ENCODE measurements around the gene RNF14.

Gene RNF14

GRCh38 chr5:142012792-142013388, 44.0 kb downstream of the RNF14 start, which contains the start of gene GNPDA1 (continued):
- no peak for TF ChIP-seq ZNF157 (tag by site-specific recombination; IDR thresholded peaks at IDR 0.05)
- TF ChIP-seq ZBTB6 (tag by site-specific recombination; IDR thresholded peaks at IDR 0.05), result no peak
- no peak for TF ChIP-seq OSR2 (tag by site-specific recombination; IDR thresholded peaks at IDR 0.05)
- no peak for TF ChIP-seq ZNF37A (tag by site-specific recombination; IDR thresholded peaks at IDR 0.05)
- TF ChIP-seq ZNF112 (tag by site-specific recombination; IDR thresholded peaks at IDR 0.05), result no peak
- no peak for TF ChIP-seq HOXC10 (CRISPR knock-in tag; IDR thresholded peaks at IDR 0.05)
- no peak for TF ChIP-seq ZNF645 (tag by site-specific recombination; IDR thresholded peaks at IDR 0.05)
- no peak for TF ChIP-seq ZNF121 (tag by site-specific recombination; IDR thresholded peaks at IDR 0.05)
- no peak for TF ChIP-seq ZNF302 (tag by site-specific recombination; IDR thresholded peaks at IDR 0.05; ENCODE audit: low read depth)
- peak; percentile 84 for TF ChIP-seq ZBTB11 (tag by site-specific recombination; conservative IDR thresholded peaks at IDR 0.05; ENCODE audit: low read depth)
- TF ChIP-seq ZNF561 (tag by site-specific recombination; IDR thresholded peaks at IDR 0.05; ENCODE audit: borderline replicate concordance), result no peak
- peak; percentile 87 for TF ChIP-seq PATZ1 (tag by site-specific recombination; IDR thresholded peaks at IDR 0.05)
- no peak for TF ChIP-seq ZNF175 (tag by site-specific recombination; IDR thresholded peaks at IDR 0.05)
- no peak for TF ChIP-seq ZNF274 (IDR thresholded peaks at IDR 0.05; ENCODE audit: low read length)
- TF ChIP-seq ZNF274 (tag by site-specific recombination; IDR thresholded peaks at IDR 0.05; ENCODE audit: borderline replicate concordance), result no peak
- TF ChIP-seq ZNF558 (tag by site-specific recombination; IDR thresholded peaks at IDR 0.05), result no peak
- no peak for TF ChIP-seq ZNF585B (tag by site-specific recombination; IDR thresholded peaks at IDR 0.05)
- no peak for TF ChIP-seq ZNF449 (tag by site-specific recombination; IDR thresholded peaks at IDR 0.05)
- no peak for TF ChIP-seq ZNF398 (tag by site-specific recombination; IDR thresholded peaks at IDR 0.05)
- TF ChIP-seq ZNF248 (tag by site-specific recombination; IDR thresholded peaks at IDR 0.05), result no peak
- no peak for TF ChIP-seq SP7 (tag by site-specific recombination; IDR thresholded peaks at IDR 0.05)
- no peak for TF ChIP-seq SETDB1 (IDR thresholded peaks at IDR 0.05; ENCODE audit: insufficient read length, low read length)
- no peak for TF ChIP-seq ZNF184 (tag by site-specific recombination; IDR thresholded peaks at IDR 0.05)
- TF ChIP-seq ZSCAN30 (tag by site-specific recombination; IDR thresholded peaks at IDR 0.05), result 0 out of 2 replicates have a peak, but pooled peaks have one; percentile 64
- TF ChIP-seq ZSCAN5A (tag by site-specific recombination; IDR thresholded peaks at IDR 0.05), result no peak
- no peak for TF ChIP-seq GLI2 (tag by site-specific recombination; IDR thresholded peaks at IDR 0.05; ENCODE audit: borderline replicate concordance, low read depth)
- no peak for TF ChIP-seq ZNF776 (tag by site-specific recombination; IDR thresholded peaks at IDR 0.05; ENCODE audit: borderline replicate concordance)
- TF ChIP-seq KLF9 (tag by site-specific recombination; IDR thresholded peaks at IDR 0.05; ENCODE audit: low read depth), result no peak
- no peak for TF ChIP-seq IKZF3 (tag by site-specific recombination; IDR thresholded peaks at IDR 0.05)

Data from HEK293 (cell line).